HCT116 (cell line): Measurements from ENCODE around the gene CALML6. TPM values are rescaled to one million over a fixed set of nuclear protein-coding genes. Genes with fewer than 3 reads are reported as not detected.

Experiments
- ATAC-seq: fragments of 200-7000 bp; cut with Tn5 transposase; 2 replicates; pipeline ENCODE4 v1.9.1; 2020; ENCODE audit warnings: mild to moderate bottlenecking, moderate library complexity
- BruUV-seq: library from RNA; stranded (reverse); fragments of 400-500 nt; replicated peaks from 2 replicates; lab custom pipeline; 2021; lab: Mats Ljungman, UMichigan
- CTCF ChIA-PET: fragments of 300-600 bp; sonication (Branson Sonifier 250); formaldehyde crosslinking; loops from one replicate; lab custom pipeline; 2021; ENCODE audit warnings: antibody characterized with exemption; lab: Charles Lee
- POLR2A ChIA-PET: fragments of 300-600, 350-600 bp; sonication (Branson Sonifier 250); formaldehyde crosslinking; loops from one replicate; lab custom pipeline; 2021; ENCODE audit warnings: antibody characterized with exemption; lab: Charles Lee
- RAD21 ChIA-PET, 2 experiments: fragments of 300-600 bp; sonication (Branson Sonifier 250); formaldehyde crosslinking; loops; one replicate each; lab custom pipeline; 2023; ENCODE audit warnings: low total read pairs in 2 of 2; ENCODE audit not compliant: uncharacterized antibody in 2 of 2, unreplicated experiment in 2 of 2, low non-redundant PET in 1 of 2; lab: Charles Lee
- DNase-seq: peaks from one replicate; pipeline ENCODE4 v3.0.0-alpha.2; 2010; ENCODE audit warnings: low read depth, low spot score
- H2AFZ ChIP-seq: fragments of 200-600 bp; shearing (Covaris generic), sonication (generic); 2 replicates; pipeline ENCODE4 v1.6.1; 2017; ENCODE audit warnings: low read depth, mixed run types, mixed read lengths, antibody characterized with exemption, low read length; ENCODE audit not compliant: poor library complexity, severe bottlenecking
- H3K27ac ChIP-seq: 2 replicates; pipeline ENCODE4 v1.5.1; 2012; ENCODE audit warnings: low read depth, low read length
- H3K27me3 ChIP-seq: fragments of 200-600 bp; sonication (generic); 2 replicates; pipeline ENCODE4 v1.6.1; 2016; ENCODE audit warnings: mixed run types, low read length, mixed read lengths; ENCODE audit not compliant: insufficient read depth
- H3K36me3 ChIP-seq, 2 experiments: fragments of 200-500 bp in 1 of 2; fragments of 200-600 bp in 1 of 2; sonication (Bioruptor generic) in 1 of 2; sonication (generic) in 1 of 2; 2 replicates each; pipeline versions ENCODE4 v1.5.1 to v1.6.1; 2014 to 2016; ENCODE audit warnings: low read length in 2 of 2, inconsistent platforms in 1 of 2, mixed read lengths in 1 of 2, mixed run types in 1 of 2; ENCODE audit not compliant: insufficient read depth in 2 of 2, control insufficient read depth in 1 of 2
- H3K4me1 ChIP-seq, 2 experiments: fragments of 200-600 bp in 1 of 2; sonication (generic) in 1 of 2; 2 replicates each; pipeline versions ENCODE4 v1.5.1 to v1.6.1; 2012 to 2017; ENCODE audit warnings: low read length in 2 of 2, inconsistent platforms in 1 of 2, mild to moderate bottlenecking in 1 of 2, mixed read lengths in 1 of 2, mixed run types in 1 of 2, moderate library complexity in 1 of 2; ENCODE audit not compliant: insufficient read depth in 2 of 2, control insufficient read depth in 1 of 2
- H3K4me2 ChIP-seq: fragments of 200-600 bp; sonication (generic); 2 replicates; pipeline ENCODE4 v1.6.1; 2017; ENCODE audit warnings: mixed run types, low read length, mixed read lengths
- H3K4me3 ChIP-seq, 2 experiments: fragments of 200-600 bp in 1 of 2; sonication (generic) in 1 of 2; replicated peaks in 1 of 2; 2 replicates each; pipeline ENCODE4 v1.5.1; 2011 to 2016; ENCODE audit warnings: low read length in 2 of 2, control low read depth in 1 of 2, low read depth in 1 of 2, mild to moderate bottlenecking in 1 of 2, mixed read lengths in 1 of 2, mixed run types in 1 of 2
- H3K79me2 ChIP-seq: fragments of 200-600 bp; sonication (generic); 2 replicates; pipeline ENCODE4 v1.6.1; 2017; ENCODE audit warnings: mild to moderate bottlenecking, mixed run types, low read length, moderate library complexity, mixed read lengths; ENCODE audit not compliant: insufficient read depth
- H3K9ac ChIP-seq: fragments of 200-600 bp; sonication (generic); 2 replicates; pipeline ENCODE4 v1.6.1; 2016; ENCODE audit warnings: low read length, mixed read lengths
- H3K9me2 ChIP-seq: fragments of 200-600 bp; sonication (generic), shearing (Covaris generic); 2 replicates; pipeline ENCODE4 v1.6.1; 2017; ENCODE audit warnings: mixed run types, mild to moderate bottlenecking, moderate library complexity; ENCODE audit not compliant: insufficient read depth
- H3K9me3 ChIP-seq, 2 experiments: fragments of 200-500 bp in 1 of 2; fragments of 200-600 bp in 1 of 2; sonication (Bioruptor generic) in 1 of 2; sonication (generic) in 1 of 2; 2 replicates each; pipeline ENCODE4 v1.6.1; 2014 to 2017; ENCODE audit warnings: low read length in 2 of 2, mixed read lengths in 2 of 2, inconsistent platforms in 1 of 2, low read depth in 1 of 2, mild to moderate bottlenecking in 1 of 2, mixed run types in 1 of 2, moderate library complexity in 1 of 2; ENCODE audit not compliant: control insufficient read depth in 1 of 2, insufficient read depth in 1 of 2
- H4K20me1 ChIP-seq: fragments of 200-600 bp; sonication (generic), shearing (Covaris generic); 2 replicates; pipeline ENCODE4 v1.6.1; 2017; ENCODE audit warnings: mixed run types, mild to moderate bottlenecking, moderate library complexity; ENCODE audit not compliant: insufficient read depth
- CEBPB ChIP-seq: IDR thresholded peaks from 2 replicates; pipeline ENCODE4 v1.6.1; 2012; ENCODE audit warnings: low read depth
- CTCF ChIP-seq, 3 experiments: fragments of 200-600 bp in 1 of 3; sonication (generic) in 1 of 3; IDR thresholded peaks in 2 of 3; conservative IDR thresholded peaks in 1 of 3; 2 replicates each; pipeline ENCODE4 v1.5.1; 2012 to 2017; ENCODE audit warnings: low read depth in 2 of 3, low read length in 2 of 3, antibody characterized with exemption in 1 of 3, borderline replicate concordance in 1 of 3, control low read depth in 1 of 3, mild to moderate bottlenecking in 1 of 3, mixed read lengths in 1 of 3, mixed run types in 1 of 3, moderate library complexity in 1 of 3; ENCODE audit not compliant: insufficient read depth in 1 of 3
- EGR1 ChIP-seq: IDR thresholded peaks from 2 replicates; pipeline ENCODE4 v1.6.1; 2012; ENCODE audit warnings: low read depth
- ELF1 ChIP-seq: IDR thresholded peaks from 2 replicates; pipeline ENCODE4 v1.6.1; 2012; ENCODE audit warnings: low read depth, borderline replicate concordance
- EZH2 ChIP-seq: fragments of 200-600 bp; sonication (generic); IDR thresholded peaks from 2 replicates; pipeline ENCODE4 v1.6.1; 2017; ENCODE audit warnings: antibody characterized with exemption, mixed run types
- POLR2AphosphoS5 ChIP-seq: IDR thresholded peaks from 2 replicates; pipeline ENCODE4 v1.6.1; 2011; ENCODE audit warnings: mild to moderate bottlenecking, low read depth, low read length, moderate library complexity
- REST ChIP-seq: IDR thresholded peaks from 2 replicates; pipeline ENCODE4 v1.6.1; 2012; ENCODE audit warnings: low read depth
- SRF ChIP-seq: IDR thresholded peaks from 2 replicates; pipeline ENCODE4 v1.6.1; 2012; ENCODE audit warnings: low read depth
- YY1 ChIP-seq: IDR thresholded peaks from 2 replicates; pipeline ENCODE4 v1.6.1; 2011; ENCODE audit warnings: low read length, low read depth, moderate library complexity, mild to moderate bottlenecking; ENCODE audit not compliant: insufficient replicate concordance; ENCODE audit errors: extremely low read depth
- ZFX ChIP-seq: fragments of 450-650 bp; IDR thresholded peaks from 2 replicates; pipeline ENCODE4 v1.6.1; 2017
- intact Hi-C: fragments of 100-400 bp; cut with micrococcal nuclease; formaldehyde crosslinking; loops from 2 replicates; pipeline ENCODE4 v1.10.0; 2022
- total RNA-seq: library from RNA; stranded (reverse); gene quantifications from one replicate; pipeline ENCODE4 v1.2.1, GENCODE V29; 2021; ENCODE audit not compliant: unreplicated experiment

CALML6 gene
- total RNA-seq, 1 experiment from 2014 or later: 2.3 TPM

- Histone ChIP-seq H3K9me3 (no peaks in the 10 kb centered on the region), H3K79me2 (0 out of 2 replicates have a peak, but pooled peaks cover 8% of the 10 kb centered on the region), H3K27me3 (no peaks in the 10 kb centered on the region), H2AFZ (no peak overlapping the region), H3K9me2 (no peaks in the 10 kb centered on the region), H3K4me1 (peaks cover 11 to 29% of the 10 kb centered on the region in 2 experiments), H3K4me2 (peak overlapping the region; percentile 99), H3K36me3 (no peaks in the 10 kb centered on the region), H3K27ac (peak overlapping the region; percentile 79), H4K20me1 (no peaks in the 10 kb centered on the region), H3K4me3 (peak overlapping the region; percentile 60 to 73), H3K9ac (peak overlapping the region; percentile 84)
- ChIA-PET CTCF (interaction anchor here (1.0 to 1.7 kb wide), 2 partner anchors 10 to 128 kb away, joined by 4 to 8 read pairs; no protein-coding TSS in a partner anchor), POLR2A (interaction anchor here (0.8 to 1.4 kb wide), 2 partner anchors 10 to 129 kb away, joined by 3 read pairs; no protein-coding TSS in a partner anchor), RAD21 (no interaction called here)
- intact Hi-C loops: no loop called here
- no peak for ATAC-seq
- TF ChIP-seq YY1 (no peak), SRF (no peak), CEBPB (no peak), ZFX (peak; percentile 58; the same call in 1 of the 2 replicates)
- BruUV-seq: no TSS peak
- DNase-seq: no peak
Observed at GRCh38 chr1:1917995-1918900, 3.2 kb downstream of the CALML6 start.

GRCh38 chr1:1918901-1919303, 3.8 kb downstream of the CALML6 start, which contains the start of gene TMEM52:
Gene TMEM52, minus strand, starts transcription at chr1:1919279. Its CDS starts 14 bp downstream, at chr1:1919265.
- peak within 1 kb of the TSS; percentile 84 for H3K9ac ChIP-seq
- ATAC-seq: peak; percentile 71
- H3K4me2 ChIP-seq: peak within 1 kb of the TSS; percentile 99
- POLR2A ChIA-PET: interaction anchor here (1.4 kb wide), 1 partner anchor 10 kb away, joined by 3 read pairs; no protein-coding TSS in a partner anchor
- no peak for DNase-seq
- 0 out of 2 replicates have a peak, but pooled peaks cover 8% of the 10 kb centered on the region for H3K79me2 ChIP-seq
- peak; percentile 60 for TF ChIP-seq POLR2AphosphoS5
- no peak for TF ChIP-seq EZH2
- no peak for TF ChIP-seq REST
- peak in 1 of 3 experiments; percentile 25; a peak in 1 of 6 replicates for TF ChIP-seq CTCF (IDR thresholded peaks at IDR 0.05 in 2 of 3, conservative IDR thresholded peaks at IDR 0.05 in 1 of 3; ENCODE audit: borderline replicate concordance in 1 of 3, insufficient read depth in 1 of 3, low read depth in 2 of 3, low read length in 2 of 3)
- TF ChIP-seq ZFX: peak; percentile 41; the same call in 1 of the 2 replicates
- no peak for TF ChIP-seq ELF1
- no peak for TF ChIP-seq EGR1
- H3K27ac ChIP-seq: peak within 1 kb of the TSS; percentile 79
- CTCF ChIA-PET: interaction anchor here (1.0 to 1.7 kb wide), 3 partner anchors 10 to 128 kb away, joined by 4 to 8 read pairs (median 4); no protein-coding TSS in a partner anchor
- H3K4me3 ChIP-seq: peak within 1 kb of the TSS; percentile 60 to 73
- H3K9me2 ChIP-seq: no peaks in the 10 kb centered on the region
- no peaks in the 10 kb centered on the region for H3K27me3 ChIP-seq
- no peaks in the 10 kb centered on the region for H4K20me1 ChIP-seq
- intact Hi-C loops: no loop called here
- H3K4me1 ChIP-seq: peaks cover 11 to 29% of the 10 kb centered on the region in 2 experiments
- BruUV-seq: no TSS peak
- H3K9me3 ChIP-seq: no peaks in the 10 kb centered on the region
- no peaks in the 10 kb centered on the region for H3K36me3 ChIP-seq
- RAD21 ChIA-PET: no interaction called here
- H2AFZ ChIP-seq: no peak within 1 kb of the TSS
